DOHH2 (cell line): ENCODE results near the gene PSMB2.

Source experiments
- H3F3A ChIP-seq: fragments of 200-600 bp; sonication (generic), shearing (Covaris generic); 2 replicates; pipeline ENCODE4 v1.6.0; 2016; ENCODE audit warnings: antibody characterized with exemption, mild to moderate bottlenecking; ENCODE audit not compliant: control insufficient read depth, insufficient read depth
- H3K27ac ChIP-seq: fragments of 200-600 bp; sonication (generic); 2 replicates; pipeline ENCODE4 v1.5.1; 2014; ENCODE audit warnings: low read depth, mild to moderate bottlenecking, low read length, moderate library complexity
- H3K27me3 ChIP-seq: fragments of 200-600 bp; sonication (generic); 2 replicates; pipeline ENCODE4 v1.6.1; 2014; ENCODE audit warnings: mild to moderate bottlenecking, low read length, mixed read lengths; ENCODE audit not compliant: control insufficient read depth
- H3K36me3 ChIP-seq: fragments of 200-600 bp; sonication (generic); 2 replicates; pipeline ENCODE4 v1.6.1; 2014; ENCODE audit warnings: mild to moderate bottlenecking, low read length, moderate library complexity, mixed read lengths; ENCODE audit not compliant: control insufficient read depth
- H3K4me1 ChIP-seq: fragments of 200-600 bp; sonication (generic); 2 replicates; pipeline ENCODE4 v1.6.1; 2014; ENCODE audit warnings: mild to moderate bottlenecking, low read length, mixed read lengths; ENCODE audit not compliant: control insufficient read depth
- H3K4me2 ChIP-seq: fragments of 200-600 bp; sonication (generic); 2 replicates; pipeline ENCODE4 v1.6.0; 2014; ENCODE audit warnings: mild to moderate bottlenecking, low read length, moderate library complexity
- H3K4me3 ChIP-seq: fragments of 200-600 bp; sonication (generic); 2 replicates; pipeline ENCODE4 v1.5.1; 2014; ENCODE audit warnings: mild to moderate bottlenecking, low read length, mixed read lengths
- H3K79me2 ChIP-seq: fragments of 200-600 bp; sonication (generic); 2 replicates; pipeline ENCODE4 v1.6.1; 2014; ENCODE audit warnings: mild to moderate bottlenecking, low read length, mixed read lengths; ENCODE audit not compliant: control insufficient read depth
- H3K9me2 ChIP-seq: fragments of 200-600 bp; sonication (generic); replicated peaks from 2 replicates; pipeline ENCODE4 v1.6.1; 2014; ENCODE audit warnings: mild to moderate bottlenecking, low read length, mixed read lengths; ENCODE audit not compliant: control insufficient read depth
- H3K9me3 ChIP-seq: fragments of 200-600 bp; sonication (generic); 2 replicates; pipeline ENCODE4 v1.6.1; 2014; ENCODE audit warnings: antibody characterized with exemption, low read length, mixed read lengths; ENCODE audit not compliant: control insufficient read depth, insufficient read depth
- H4K20me1 ChIP-seq: fragments of 200-600 bp; sonication (generic); 2 replicates; pipeline ENCODE4 v1.6.0; 2014; ENCODE audit warnings: low read depth, mild to moderate bottlenecking, antibody characterized with exemption, low read length, moderate library complexity; ENCODE audit not compliant: control insufficient read depth, insufficient read depth
- CTCF ChIP-seq: fragments of 200-600 bp; sonication (generic); IDR thresholded peaks from one replicate; pipeline ENCODE4 v1.5.1; 2014; ENCODE audit warnings: antibody characterized with exemption, mild to moderate bottlenecking, low read depth, low read length; ENCODE audit not compliant: poor library complexity, severe bottlenecking
- EZH2phosphoT487 ChIP-seq: fragments of 200-600 bp; sonication (generic); IDR thresholded peaks from 2 replicates; pipeline ENCODE4 v1.6.1; 2017; ENCODE audit warnings: borderline replicate concordance, mild to moderate bottlenecking, antibody characterized with exemption, low read length, moderate library complexity, mixed read lengths

PSMB2 gene

GRCh38 chr1:35555212-35555584 is 86.1 kb downstream of the PSMB2 start:
- peaks cover 27% of the 10 kb centered on the region for H3K4me1 ChIP-seq
- no peak overlapping the region for H3K4me3 ChIP-seq
- H4K20me1 ChIP-seq, result no peaks in the 10 kb centered on the region
- peaks cover 30% of the 10 kb centered on the region for H3K36me3 ChIP-seq
- no peak overlapping the region for H3K4me2 ChIP-seq
- no peak overlapping the region for H3K27ac ChIP-seq
- no peaks in the 10 kb centered on the region for H3K27me3 ChIP-seq
- TF ChIP-seq CTCF (no peak), EZH2phosphoT487 (no peak)
- H3K9me2 ChIP-seq, result no peaks in the 10 kb centered on the region
- peaks cover 5% of the 10 kb centered on the region for H3F3A ChIP-seq
- H3K79me2 ChIP-seq, result peaks cover 33% of the 10 kb centered on the region
- no peaks in the 10 kb centered on the region for H3K9me3 ChIP-seq

- H3K4me1 ChIP-seq, result peaks cover 27% of the 10 kb centered on the region
- no peak overlapping the region for H3K4me3 ChIP-seq
- H4K20me1 ChIP-seq, result no peaks in the 10 kb centered on the region
- no peak overlapping the region for H3K27ac ChIP-seq
- H3K36me3 ChIP-seq, result peaks cover 35% of the 10 kb centered on the region
- no peaks in the 10 kb centered on the region for H3K27me3 ChIP-seq
- TF ChIP-seq EZH2phosphoT487, result no peak
- peaks cover 33% of the 10 kb centered on the region for H3K79me2 ChIP-seq
- no peaks in the 10 kb centered on the region for H3K9me2 ChIP-seq
- H3K9me3 ChIP-seq, result no peaks in the 10 kb centered on the region
- no peak overlapping the region for H3K4me2 ChIP-seq
- H3F3A ChIP-seq, result peaks cover 5% of the 10 kb centered on the region
Observed at GRCh38 chr1:35554266-35555211, 86.8 kb downstream of the PSMB2 start.

GRCh38 chr1:35553851-35554250 is 87.5 kb downstream of the PSMB2 start:
- H3K4me2 ChIP-seq, result no peak overlapping the region
- H4K20me1 ChIP-seq, result no peaks in the 10 kb centered on the region
- no peak overlapping the region for H3K27ac ChIP-seq
- H3K4me3 ChIP-seq, result no peak overlapping the region
- peaks cover 33% of the 10 kb centered on the region for H3K79me2 ChIP-seq
- H3K36me3 ChIP-seq, result peaks cover 41% of the 10 kb centered on the region
- no peaks in the 10 kb centered on the region for H3K9me3 ChIP-seq
- H3K9me2 ChIP-seq, result no peaks in the 10 kb centered on the region
- no peaks in the 10 kb centered on the region for H3K27me3 ChIP-seq
- peaks cover 27% of the 10 kb centered on the region for H3K4me1 ChIP-seq
- H3F3A ChIP-seq, result peaks cover 5% of the 10 kb centered on the region
- TF ChIP-seq CTCF, result no peak
- no peak for TF ChIP-seq EZH2phosphoT487
